HG02798 (cell line): ENCODE measurements around the gene KCNH8.
A peak's percentile ranks its signal among the peaks of the same experiment; 100 is the strongest.

Experiments used
- ATAC-seq: cut with Tn5 transposase; IDR thresholded peaks from one replicate; pipeline ENCODE4 v1.9.1; 2021; ENCODE audit warnings: mild to moderate bottlenecking; ENCODE audit not compliant: unreplicated experiment, poor library complexity

The KCNH8 gene

GRCh38 chr3:19348941-19349564 is 200.7 kb downstream of the KCNH8 start:
- ATAC-seq = peak; percentile 87

GRCh38 chr3:19357947-19358346 is 209.6 kb downstream of the KCNH8 start:
- no peak for ATAC-seq

- ATAC-seq = no peak
Observed at GRCh38 chr3:19363071-19363470, 214.8 kb downstream of the KCNH8 start.

- ATAC-seq = no peak
Observed at GRCh38 chr3:19364148-19364547, 215.8 kb downstream of the KCNH8 start.

GRCh38 chr3:19365471-19365870 is 217.2 kb downstream of the KCNH8 start:
- no peak for ATAC-seq

- ATAC-seq = no peak
Observed at GRCh38 chr3:19384868-19385267, 236.6 kb downstream of the KCNH8 start.

GRCh38 chr3:19392150-19392549 is 243.8 kb downstream of the KCNH8 start:
- ATAC-seq = no peak

- ATAC-seq = no peak
Observed at GRCh38 chr3:19394946-19395345, 246.6 kb downstream of the KCNH8 start.

- no peak for ATAC-seq
Observed at GRCh38 chr3:19396726-19397125, 248.4 kb downstream of the KCNH8 start.

- ATAC-seq = no peak
Observed at GRCh38 chr3:19399356-19399755, 251.0 kb downstream of the KCNH8 start.

GRCh38 chr3:19399836-19400235 is 251.5 kb downstream of the KCNH8 start:
- no peak for ATAC-seq

- ATAC-seq = no peak
Observed at GRCh38 chr3:19420159-19420558, 271.8 kb downstream of the KCNH8 start.

- no peak for ATAC-seq
Observed at GRCh38 chr3:19425825-19426224, 277.5 kb downstream of the KCNH8 start.

GRCh38 chr3:19427422-19428149 is 279.3 kb downstream of the KCNH8 start:
- ATAC-seq = no peak

- ATAC-seq = no peak
Observed at GRCh38 chr3:19428729-19429128, 280.4 kb downstream of the KCNH8 start.

GRCh38 chr3:19432669-19433068 is 284.4 kb downstream of the KCNH8 start:
- ATAC-seq = no peak

- ATAC-seq = no peak
Observed at GRCh38 chr3:19436746-19437145, 288.4 kb downstream of the KCNH8 start.

- no peak for ATAC-seq
Observed at GRCh38 chr3:19439944-19440343, 291.6 kb downstream of the KCNH8 start.

- no peak for ATAC-seq
Observed at GRCh38 chr3:19446138-19446537, 297.8 kb downstream of the KCNH8 start.

GRCh38 chr3:19446687-19447086 is 298.4 kb downstream of the KCNH8 start:
- ATAC-seq = peak; percentile 61

- ATAC-seq = no peak
Observed at GRCh38 chr3:19455546-19455945, 307.2 kb downstream of the KCNH8 start.

GRCh38 chr3:19456738-19457137 is 308.4 kb downstream of the KCNH8 start:
- no peak for ATAC-seq
